Prostate gland (tissue), 2 donors: ENCODE results near the gene RHOT2. TPM values are rescaled to one million over a fixed set of nuclear protein-coding genes. Genes with fewer than 3 reads are reported as not detected.
A peak's percentile ranks its signal among the peaks of the same experiment; 100 is the strongest.

Experiments used
- DNase-seq: peaks from one replicate; pipeline ENCODE4 v3.0.0-alpha.2; 2019; ENCODE audit warnings: low spot score
- H3K27ac ChIP-seq, 2 donors: fragments of 200-600 bp; sonication (generic); 2 replicates each; pipeline ENCODE4 v1.5.1; 2017 to 2019
- H3K27me3 ChIP-seq: fragments of 200-600 bp; sonication (generic); replicated peaks from 2 replicates; pipeline ENCODE4 v1.5.1; 2019; ENCODE audit not compliant: insufficient read depth
- H3K36me3 ChIP-seq, 2 donors: fragments of 200-600 bp; sonication (generic); 1 replicate in 1 of 2; 2 replicates in 1 of 2; pipeline versions ENCODE4 v1.5.1 to v1.8.1; 2017 to 2019
- H3K4me1 ChIP-seq: fragments of 200-600 bp; sonication (generic); replicated peaks from 2 replicates; pipeline ENCODE4 v1.5.1; 2019
- H3K4me3 ChIP-seq, 2 donors: fragments of 200-600 bp; sonication (generic); 2 replicates each; pipeline ENCODE4 v1.5.1; 2017 to 2019
- H3K9me3 ChIP-seq: fragments of 200-600 bp; sonication (generic); 2 replicates; pipeline ENCODE4 v1.5.1; 2017
- CTCF ChIP-seq, 4 experiments: fragments of 200-600 bp in 2 of 4; fragments of 450-650 bp in 2 of 4; sonication (generic) in 2 of 4; IDR thresholded peaks; 1 replicate in 3 of 4; 2 replicates in 1 of 4; pipeline ENCODE4 v1.5.1; 2016 to 2019; ENCODE audit warnings: antibody characterized with exemption in 4 of 4, mild to moderate bottlenecking in 2 of 4, moderate library complexity in 2 of 4
- POLR2A ChIP-seq: fragments of 450-650 bp; IDR thresholded peaks from one replicate; pipeline ENCODE4 v1.6.1; 2016; ENCODE audit warnings: antibody characterized with exemption, mild to moderate bottlenecking
- POLR2AphosphoS5 ChIP-seq: sonication (generic); formaldehyde crosslinking; IDR thresholded peaks from one replicate; pipeline ENCODE4 v1.6.1; 2017; ENCODE audit warnings: antibody characterized with exemption
- WGBS: methylation state at CpG from one replicate; pipeline ENCODE4 v1.1.5; 2018; 5-methylcytosine and 5-hydroxymethylcytosine counted together
- intact Hi-C: fragments of 100-400 bp; cut with DNase I; formaldehyde crosslinking; loops from one replicate; pipeline ENCODE4 v1.14.2; 2022
- total RNA-seq, 2 donors: library from RNA; depleted of rRNA; stranded (reverse); fragments of >200 nt; gene quantifications; one replicate each; pipeline ENCODE4 v1.1.0, GENCODE V29; 2016

RHOT2 gene
- total RNA-seq, 2 donors from 2014 or later: 101 to 169 TPM

DNA sequence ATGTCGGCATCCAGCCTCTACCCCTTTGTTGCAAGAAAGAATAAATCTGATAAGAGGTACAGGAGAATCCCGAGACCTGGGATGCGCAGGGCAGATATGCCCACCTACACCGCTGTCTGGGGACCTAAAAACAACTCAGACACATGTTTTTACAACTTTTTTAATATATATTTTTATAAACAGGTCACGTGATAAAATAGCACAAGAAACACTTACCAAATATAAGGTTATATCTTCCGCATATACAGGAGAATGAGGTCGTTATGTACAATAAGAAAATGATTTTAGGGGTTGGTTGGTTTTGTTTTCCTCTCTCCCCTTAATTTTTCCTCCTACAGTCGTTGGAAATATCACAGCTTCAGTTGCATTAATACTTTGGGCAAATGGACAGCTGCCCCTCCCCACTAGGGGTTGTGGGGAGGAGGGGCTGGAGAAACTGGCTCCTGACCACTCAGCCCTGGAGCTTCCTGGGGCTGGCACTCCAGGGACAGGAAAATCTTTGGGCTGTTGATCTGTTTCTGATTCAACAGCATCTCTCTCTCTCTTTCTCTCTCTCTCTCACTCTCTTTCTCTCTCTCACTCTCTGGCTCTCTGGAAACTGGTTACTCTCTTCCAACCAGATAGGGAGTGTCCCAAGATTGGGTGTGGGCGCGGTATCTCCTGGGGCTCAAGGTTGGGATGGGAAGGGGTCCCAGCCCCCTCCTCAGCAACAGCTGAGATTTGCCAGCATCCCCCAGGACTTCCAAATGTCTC lies 24.6 kb downstream of the RHOT2 start:
- 67% methylated on average over 10 of the region's 10 CpGs for WGBS
- intact Hi-C loops: no loop called here
- H3K36me3 ChIP-seq: no peaks in the 10 kb centered on the region
- no peak overlapping the region for H3K27ac ChIP-seq
- DNase-seq: no peak
- no peak for TF ChIP-seq POLR2A
- TF ChIP-seq POLR2AphosphoS5: no peak
- no peak for TF ChIP-seq CTCF (IDR thresholded peaks at IDR 0.05)
- H3K9me3 ChIP-seq: no peaks in the 10 kb centered on the region
- no peak overlapping the region for H3K4me3 ChIP-seq
- peaks cover 23% of the 10 kb centered on the region for H3K27me3 ChIP-seq
- peaks cover 11% of the 10 kb centered on the region for H3K4me1 ChIP-seq

DNA sequence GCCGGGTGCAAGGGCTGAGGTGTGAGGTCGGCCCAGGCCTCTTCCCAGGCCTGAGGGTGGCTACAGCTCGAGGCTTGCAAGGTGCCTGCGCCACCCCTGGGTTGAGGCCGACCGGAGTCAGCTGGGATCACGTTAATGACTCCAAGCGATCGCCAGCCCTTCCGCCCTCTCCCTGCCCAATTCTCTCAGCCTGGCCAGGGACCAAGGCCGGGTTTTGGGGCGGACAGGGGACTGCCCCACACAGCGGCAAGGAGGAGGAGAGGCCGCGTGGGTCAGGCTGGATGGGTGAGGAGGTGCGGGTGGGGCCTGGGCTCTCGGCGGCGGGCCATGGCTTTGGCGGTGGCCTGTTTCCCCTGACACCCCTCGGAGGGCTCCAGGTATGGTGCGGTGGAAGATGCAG lies 25.4 kb downstream of the RHOT2 start:
- no peak for DNase-seq
- peaks cover 11% of the 10 kb centered on the region for H3K4me1 ChIP-seq
- peaks cover 23% of the 10 kb centered on the region for H3K27me3 ChIP-seq
- no peak overlapping the region for H3K27ac ChIP-seq
- TF ChIP-seq POLR2A (no peak), POLR2AphosphoS5 (no peak), CTCF (IDR thresholded peaks at IDR 0.05) (no peak)
- no peaks in the 10 kb centered on the region for H3K36me3 ChIP-seq
- intact Hi-C loops: no loop called here
- 45% methylated on average over 21 of the region's 22 CpGs for WGBS
- H3K4me3 ChIP-seq: no peak overlapping the region
- no peaks in the 10 kb centered on the region for H3K9me3 ChIP-seq

DNA sequence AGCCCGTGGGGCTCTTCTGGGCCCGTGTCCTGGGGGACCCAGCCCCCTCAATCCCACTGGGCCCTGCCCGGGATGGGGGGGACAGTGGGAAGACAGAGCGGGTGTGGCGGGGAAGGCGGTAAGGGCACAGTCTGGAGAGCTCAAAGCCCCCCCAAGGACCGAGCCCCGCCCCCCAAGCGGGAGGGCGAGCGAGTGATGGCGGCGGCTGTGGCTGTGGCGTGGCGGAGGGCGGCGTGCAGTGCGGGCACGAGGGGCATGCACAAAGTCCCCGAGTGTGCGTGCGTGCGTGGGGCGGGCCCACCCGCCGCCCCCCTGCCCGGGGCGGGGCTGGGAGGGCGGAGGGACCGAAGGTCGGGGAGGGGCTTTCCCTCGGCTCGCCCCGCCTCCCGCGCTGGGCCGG lies 25.8 kb downstream of the RHOT2 start:
- DNase-seq: no peak
- Histone ChIP-seq H3K9me3 (no peaks in the 10 kb centered on the region), H3K4me3 (no peak overlapping the region), H3K36me3 (no peaks in the 10 kb centered on the region), H3K27me3 (peaks cover 23% of the 10 kb centered on the region), H3K4me1 (peaks cover 11% of the 10 kb centered on the region), H3K27ac (no peak overlapping the region)
- WGBS: 7% methylated on average over 37 of the region's 37 CpGs
- TF ChIP-seq POLR2AphosphoS5 (no peak), POLR2A (no peak), CTCF (IDR thresholded peaks at IDR 0.05) (no peak)
- intact Hi-C loops: no loop called here

DNA sequence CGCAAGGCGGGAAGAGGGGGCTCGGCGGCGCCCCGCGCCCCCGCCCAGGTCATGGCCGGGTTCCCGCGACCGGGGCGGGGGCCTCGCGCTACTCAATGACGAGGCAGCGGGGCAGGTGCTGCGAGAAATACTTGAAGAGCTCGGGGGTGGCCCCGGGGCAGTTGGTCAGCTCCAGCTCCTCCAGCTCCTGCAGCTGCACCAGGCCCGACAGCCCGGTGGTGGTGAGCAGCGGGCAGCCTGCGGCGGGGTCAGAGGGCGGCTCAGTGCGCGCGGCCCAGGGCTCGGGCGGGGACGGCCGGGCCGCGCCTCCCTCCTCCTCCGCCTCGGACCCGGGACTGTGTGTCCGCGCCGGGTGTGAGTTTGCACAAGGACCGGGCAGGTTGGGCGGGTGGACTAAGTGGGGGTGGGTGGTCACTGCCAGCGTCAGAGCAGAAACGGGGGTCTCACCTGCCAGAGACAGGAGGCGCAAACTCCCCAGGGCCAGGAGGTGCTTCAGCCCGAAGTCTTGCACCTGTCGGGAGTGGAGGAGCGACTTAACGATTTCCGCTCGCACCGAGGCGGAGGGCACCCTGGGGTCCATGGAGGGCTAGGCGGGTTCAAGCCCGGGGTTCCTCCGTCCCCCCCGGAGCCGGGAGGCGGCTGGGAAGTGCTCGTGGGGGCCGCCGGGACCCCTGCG lies 26.4 kb downstream of the RHOT2 start:
- DNase-seq: no peak
- Histone ChIP-seq H3K9me3 (no peaks in the 10 kb centered on the region), H3K27ac (no peak overlapping the region), H3K4me3 (peak overlapping the region; percentile 8 to 17), H3K36me3 (no peaks in the 10 kb centered on the region), H3K4me1 (peaks cover 11% of the 10 kb centered on the region), H3K27me3 (peaks cover 23% of the 10 kb centered on the region)
- intact Hi-C loops: no loop called here
- 4% methylated on average over 42 of the region's 64 CpGs for WGBS
- no peak for TF ChIP-seq POLR2AphosphoS5
- no peak for TF ChIP-seq CTCF (IDR thresholded peaks at IDR 0.05)
- no peak for TF ChIP-seq POLR2A
